OCI-LY1 (cell line): Measurements from ENCODE around the gene CADM4.

Source experiments
- H2AFZ ChIP-seq: fragments of 200-600 bp; sonication (generic), shearing (Covaris generic); 2 replicates; pipeline ENCODE4 v1.6.0; 2014; ENCODE audit warnings: antibody characterized with exemption, mild to moderate bottlenecking, low read length
- H3F3A ChIP-seq: fragments of 200-600 bp; sonication (generic), shearing (Covaris generic); 2 replicates; pipeline ENCODE4 v1.6.0; 2014; ENCODE audit warnings: mild to moderate bottlenecking, antibody characterized with exemption, low read length, moderate library complexity; ENCODE audit not compliant: insufficient read depth
- H3K27ac ChIP-seq: fragments of 200-600 bp; sonication (generic); 2 replicates; pipeline ENCODE4 v1.5.1; 2014; ENCODE audit warnings: low read length, mixed run types, mild to moderate bottlenecking, low read depth; ENCODE audit not compliant: poor library complexity, severe bottlenecking
- H3K27me3 ChIP-seq: fragments of 200-600 bp; sonication (generic); 2 replicates; pipeline ENCODE4 v1.6.0; 2014; ENCODE audit warnings: antibody characterized with exemption, mild to moderate bottlenecking, low read length, moderate library complexity; ENCODE audit not compliant: insufficient read depth
- H3K36me3 ChIP-seq: fragments of 200-600 bp; sonication (generic); 2 replicates; pipeline ENCODE4 v1.6.1; 2014; ENCODE audit warnings: mild to moderate bottlenecking, antibody characterized with exemption, low read length, moderate library complexity, mixed read lengths; ENCODE audit not compliant: insufficient read depth
- H3K4me1 ChIP-seq: fragments of 200-600 bp; sonication (generic); 2 replicates; pipeline ENCODE4 v1.5.1; 2014; ENCODE audit warnings: mild to moderate bottlenecking, low read length, moderate library complexity; ENCODE audit not compliant: insufficient read depth, severe bottlenecking
- H3K4me2 ChIP-seq: fragments of 200-600 bp; sonication (generic), shearing (Covaris generic); 2 replicates; pipeline ENCODE4 v1.6.1; 2014; ENCODE audit warnings: low read length
- H3K4me3 ChIP-seq: fragments of 200-600 bp; sonication (generic); 2 replicates; pipeline ENCODE4 v1.5.1; 2014; ENCODE audit warnings: low read length, low read depth, mild to moderate bottlenecking, mixed read lengths; ENCODE audit not compliant: poor library complexity, severe bottlenecking
- H3K79me2 ChIP-seq: fragments of 200-600 bp; shearing (Covaris generic); 2 replicates; pipeline ENCODE4 v1.6.1; 2016; ENCODE audit warnings: mixed run types, low read length, mixed read lengths; ENCODE audit not compliant: insufficient read depth
- H3K9ac ChIP-seq: fragments of 200-600 bp; sonication (generic), shearing (Covaris generic); 2 replicates; pipeline ENCODE4 v1.6.1; 2014; ENCODE audit warnings: mild to moderate bottlenecking, low read length, mixed read lengths
- H3K9me2 ChIP-seq: fragments of 200-600 bp; sonication (generic), shearing (Covaris generic); 2 replicates; pipeline ENCODE4 v1.6.1; 2014; ENCODE audit warnings: low read depth, mild to moderate bottlenecking, low read length, mixed read lengths
- H3K9me3 ChIP-seq: fragments of 200-600 bp; shearing (Covaris generic); 2 replicates; pipeline ENCODE4 v1.6.1; 2014; ENCODE audit warnings: low read length, mixed read lengths
- H4K20me1 ChIP-seq: fragments of 200-600 bp; sonication (generic), shearing (Covaris generic); 2 replicates; pipeline ENCODE4 v1.6.0; 2016; ENCODE audit warnings: mild to moderate bottlenecking, low read length; ENCODE audit not compliant: insufficient read depth
- CTCF ChIP-seq: fragments of 200-600 bp; sonication (generic), shearing (Covaris generic); IDR thresholded peaks from 2 replicates; pipeline ENCODE4 v1.5.1; 2017; ENCODE audit warnings: mild to moderate bottlenecking, antibody characterized with exemption, low read length, moderate library complexity, mixed read lengths
- EZH2 ChIP-seq: fragments of 200-600 bp; sonication (generic), shearing (Covaris generic); IDR thresholded peaks from 2 replicates; pipeline ENCODE4 v1.8.0; 2017; ENCODE audit warnings: borderline replicate concordance, mixed run types, mild to moderate bottlenecking, antibody characterized with exemption, low read length, moderate library complexity, mixed read lengths

CADM4 gene

GRCh38 chr19:43642531-43642930 is 2.9 kb upstream of the CADM4 start:
- Histone ChIP-seq H3K4me3 (no peak overlapping the region), H3F3A (no peaks in the 10 kb centered on the region), H3K9me2 (no peaks in the 10 kb centered on the region), H3K4me2 (no peak overlapping the region), H3K27ac (no peak overlapping the region), H2AFZ (no peak overlapping the region), H3K9ac (no peak overlapping the region), H3K9me3 (no peaks in the 10 kb centered on the region), H3K79me2 (no peaks in the 10 kb centered on the region), H4K20me1 (no peaks in the 10 kb centered on the region), H3K4me1 (peaks cover 3% of the 10 kb centered on the region), H3K36me3 (no peaks in the 10 kb centered on the region), H3K27me3 (0 out of 2 replicates have a peak, but pooled peaks cover 13% of the 10 kb centered on the region)
- TF ChIP-seq EZH2 (no peak), CTCF (no peak)

GRCh38 chr19:43641333-43641732 is 1.7 kb upstream of the CADM4 start:
- Histone ChIP-seq H3K4me2 (no peak overlapping the region), H3K9me3 (no peaks in the 10 kb centered on the region), H3K4me3 (no peak overlapping the region), H3K9ac (no peak overlapping the region), H2AFZ (no peak overlapping the region), H3K4me1 (peaks cover 3% of the 10 kb centered on the region), H3K27ac (no peak overlapping the region), H3K79me2 (no peaks in the 10 kb centered on the region), H3K9me2 (no peaks in the 10 kb centered on the region), H4K20me1 (no peaks in the 10 kb centered on the region), H3F3A (no peaks in the 10 kb centered on the region), H3K27me3 (0 out of 2 replicates have a peak, but pooled peaks cover 13% of the 10 kb centered on the region), H3K36me3 (no peaks in the 10 kb centered on the region)
- TF ChIP-seq EZH2 = no peak
- TF ChIP-seq CTCF = no peak

GRCh38 chr19:43640424-43640757 is 741 bp upstream of the CADM4 start:
- Histone ChIP-seq H3K9me2 (no peaks in the 10 kb centered on the region), H3K79me2 (no peaks in the 10 kb centered on the region), H3K4me2 (no peak overlapping the region), H3K9me3 (no peaks in the 10 kb centered on the region), H2AFZ (no peak overlapping the region), H3K36me3 (no peaks in the 10 kb centered on the region), H3F3A (no peaks in the 10 kb centered on the region), H3K27me3 (0 out of 2 replicates have a peak, but pooled peaks cover 13% of the 10 kb centered on the region), H3K27ac (no peak overlapping the region), H3K4me1 (peaks cover 3% of the 10 kb centered on the region), H3K4me3 (no peak overlapping the region), H3K9ac (no peak overlapping the region), H4K20me1 (no peaks in the 10 kb centered on the region)
- TF ChIP-seq CTCF (no peak), EZH2 (no peak)
